Panc1 (cell line): ENCODE results near the gene EDC3.

Experiments
- CTCF ChIP-seq: fragments of 450-650 bp; IDR thresholded peaks from 2 replicates; pipeline ENCODE4 v1.5.1; 2017; ENCODE audit warnings: mild to moderate bottlenecking
- POLR2AphosphoS5 ChIP-seq: IDR thresholded peaks from 2 replicates; pipeline ENCODE4 v1.6.1; 2012; ENCODE audit warnings: mild to moderate bottlenecking, low read depth, low read length, moderate library complexity
- REST ChIP-seq, 2 experiments: IDR thresholded peaks; 2 replicates each; pipeline ENCODE4 v1.6.1; 2011 to 2012; ENCODE audit warnings: low read depth in 2 of 2, control low read depth in 1 of 2, low read length in 1 of 2, mild to moderate bottlenecking in 1 of 2, moderate library complexity in 1 of 2; ENCODE audit not compliant: insufficient read depth in 1 of 2
- TCF7L2 ChIP-seq: IDR thresholded peaks from 2 replicates; pipeline ENCODE4 v1.6.1; 2011; ENCODE audit warnings: mild to moderate bottlenecking, low read depth, low read length, inconsistent platforms

- TF ChIP-seq CTCF = no peak
- TF ChIP-seq POLR2AphosphoS5 = no peak
- no peak for TF ChIP-seq REST (IDR thresholded peaks at IDR 0.05; ENCODE audit: insufficient read depth in 1 of 2, low read depth in 2 of 2, low read length in 1 of 2)
- TF ChIP-seq TCF7L2 = no peak
Measured at GRCh38 chr15:74626752-74627692, 68.8 kb downstream of the EDC3 start.
